ENCODE data around the gene CALCB.
"Not testable (repeated sequence)": the region's sequence is repeated elsewhere in the genome, so short reads cannot be mapped to it uniquely, and the experiment has no call there.

CALCB gene

DNA sequence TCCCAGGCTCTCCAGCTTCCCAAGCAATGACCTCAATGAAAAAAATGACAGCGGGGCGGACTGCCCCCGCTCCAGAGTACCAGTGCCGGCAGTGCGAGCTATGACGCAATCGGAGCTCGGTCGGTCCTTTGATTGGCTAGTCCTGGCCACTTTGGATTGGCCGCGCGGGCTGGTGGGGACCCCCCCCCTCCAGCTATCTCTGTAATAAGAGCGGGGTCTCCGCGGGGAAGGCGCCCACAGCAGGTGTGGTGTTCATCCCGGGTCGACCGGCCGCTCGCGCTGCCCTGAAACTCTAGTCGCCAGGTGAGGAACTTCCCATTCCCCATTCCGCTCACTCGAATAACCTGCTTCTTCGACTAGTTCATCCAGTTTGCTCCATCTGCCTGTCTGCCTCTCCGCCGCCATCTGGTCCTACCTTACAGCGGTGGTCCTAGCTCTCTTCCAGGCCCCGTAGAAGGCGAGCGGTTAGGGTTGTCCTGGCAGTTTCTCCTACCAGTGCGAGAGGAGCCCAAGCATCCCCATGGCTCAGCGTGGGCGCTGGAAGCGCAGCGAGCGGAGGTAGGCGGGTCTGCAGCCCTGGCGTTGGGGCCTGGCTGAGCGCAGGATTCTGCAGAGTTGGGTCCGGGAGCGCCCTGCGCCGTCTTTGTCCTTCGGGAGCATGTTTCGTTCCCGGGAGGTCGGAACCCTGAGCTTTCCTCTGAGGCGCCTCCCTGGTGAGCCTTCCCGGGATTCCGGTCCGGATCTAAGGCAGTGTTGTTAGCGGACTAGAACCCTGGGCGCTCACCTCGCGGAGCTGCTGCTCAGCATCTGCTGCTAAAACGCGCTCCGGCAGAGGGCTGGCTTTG lies at the start of gene CALCB:
TSS of gene CALCB (plus strand) at position 233 of the 845 bp plus-strand sequence. CDS start 1,126 bp downstream, outside the sequence.
- no peak for DNase-seq

DNA sequence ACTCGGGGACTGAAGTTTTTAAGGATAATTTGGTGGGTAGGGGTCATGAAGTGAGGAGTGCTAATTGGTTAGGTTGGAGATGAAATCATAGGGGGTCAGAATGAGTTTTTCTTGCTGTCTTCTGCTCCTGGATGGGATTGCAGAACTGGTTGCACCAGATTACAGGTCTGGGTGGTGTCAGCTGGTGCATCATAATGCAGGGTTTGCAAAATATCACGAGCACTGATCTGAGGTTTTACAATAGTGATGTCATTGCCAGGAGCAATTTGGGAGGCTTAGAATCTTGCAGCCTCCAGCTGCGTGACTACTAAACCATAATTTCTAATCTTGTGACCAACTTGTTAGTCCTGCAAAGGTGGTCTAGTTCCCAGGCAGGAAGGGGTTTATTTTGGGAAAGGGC lies 46.4 kb upstream of the CALCB start:
- DNase-seq, result no peak

GRCh38 chr11:15027956-15028355 lies 45.4 kb upstream of the CALCB start:
- DNase-seq, result no peak

DNA sequence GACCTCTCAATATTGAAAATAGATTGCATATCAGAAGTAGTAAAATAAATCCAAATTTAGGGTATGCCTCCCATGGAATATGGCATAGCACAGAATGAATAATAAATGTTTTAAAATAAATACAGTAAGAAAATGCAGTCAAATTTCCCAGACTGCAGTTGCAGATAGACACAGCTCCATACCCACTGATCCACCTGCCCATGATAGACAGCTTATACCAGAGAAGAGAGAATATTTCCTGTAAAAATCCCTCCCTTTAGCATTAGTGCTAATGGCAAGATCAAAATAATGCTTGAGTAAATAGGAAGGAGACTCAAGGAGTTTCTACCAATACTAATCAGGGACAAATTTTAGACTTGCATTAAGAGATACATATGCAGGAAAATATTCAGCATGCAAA lies 45.0 kb upstream of the CALCB start:
- no peak for DNase-seq

DNA sequence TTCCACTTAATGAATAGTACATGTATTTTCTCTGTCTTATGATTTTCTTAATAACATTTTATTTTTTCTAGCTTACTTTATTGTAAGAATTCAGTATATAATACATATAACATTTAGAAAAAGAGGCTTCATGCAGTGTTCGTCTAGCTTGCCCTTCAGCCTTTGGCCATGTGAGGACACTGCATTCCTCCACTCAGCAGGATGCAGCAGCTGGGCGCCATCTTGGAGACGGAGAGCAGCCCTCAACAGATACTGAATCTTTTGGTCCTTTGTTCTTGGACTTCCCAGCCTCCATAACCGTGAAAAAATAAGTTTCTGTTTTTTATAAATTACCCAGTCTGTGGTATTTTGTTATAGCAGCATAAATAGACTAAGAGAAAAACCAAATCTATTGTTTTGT lies 41.4 kb upstream of the CALCB start:
- not testable (repeated sequence) for DNase-seq

DNA sequence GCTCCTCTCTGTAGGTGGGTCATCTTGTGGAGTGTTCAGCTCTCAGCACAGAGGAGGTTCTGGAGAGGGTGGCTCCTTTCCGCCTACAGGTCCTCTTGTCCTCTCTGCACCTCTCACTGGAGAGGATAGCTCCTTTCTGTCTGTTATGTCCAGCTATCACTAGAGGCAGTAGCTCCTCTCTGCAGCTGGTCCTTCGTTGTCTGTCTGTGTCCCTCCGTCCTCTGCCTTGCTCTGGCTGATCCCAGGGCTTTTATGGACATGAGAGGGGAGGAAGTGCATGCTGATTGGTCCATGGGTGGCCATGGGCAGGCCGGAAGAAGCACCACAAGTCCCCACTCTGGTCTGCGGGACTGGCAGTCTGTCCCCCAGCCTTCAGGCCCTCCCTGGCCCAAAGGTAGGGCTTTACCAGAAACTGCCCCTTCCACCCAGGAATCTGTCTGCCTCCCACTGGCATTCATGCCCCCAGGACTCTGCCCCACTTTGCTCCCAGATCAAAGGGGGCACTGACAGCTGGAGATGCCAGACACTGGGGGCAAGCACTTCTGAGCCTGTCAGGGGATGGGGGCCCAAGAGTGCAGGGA lies 38.6 kb upstream of the CALCB start:
- no peak for DNase-seq

- no peak for DNase-seq
These were observed 38.1 kb upstream of the CALCB start for GRCh38 chr11:15035283-15035682.

- DNase-seq, result no peak
These were observed 34.4 kb upstream of the CALCB start for GRCh38 chr11:15038963-15039362.

GRCh38 chr11:15045209-15045608 lies 28.2 kb upstream of the CALCB start:
- no peak for DNase-seq

DNA sequence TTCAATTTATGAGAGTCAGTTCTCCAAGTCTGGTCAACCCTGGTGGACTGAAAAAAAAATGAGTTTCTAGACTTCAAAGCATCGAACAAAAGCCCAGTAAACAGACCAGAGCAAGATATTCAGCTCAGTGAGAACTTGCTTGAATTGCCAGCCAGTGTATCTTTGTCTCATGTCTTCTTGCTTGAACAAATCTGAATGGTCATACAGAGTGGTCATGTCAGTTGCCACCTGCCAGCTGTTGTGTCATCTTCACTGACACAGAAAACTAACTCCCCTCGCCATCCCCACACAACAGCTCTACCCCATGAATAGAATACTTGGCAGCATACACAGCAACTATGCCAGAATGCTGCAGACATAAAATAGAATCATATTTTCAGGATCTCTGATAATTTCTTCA lies 27.5 kb upstream of the CALCB start:
- DNase-seq, result no peak

DNA sequence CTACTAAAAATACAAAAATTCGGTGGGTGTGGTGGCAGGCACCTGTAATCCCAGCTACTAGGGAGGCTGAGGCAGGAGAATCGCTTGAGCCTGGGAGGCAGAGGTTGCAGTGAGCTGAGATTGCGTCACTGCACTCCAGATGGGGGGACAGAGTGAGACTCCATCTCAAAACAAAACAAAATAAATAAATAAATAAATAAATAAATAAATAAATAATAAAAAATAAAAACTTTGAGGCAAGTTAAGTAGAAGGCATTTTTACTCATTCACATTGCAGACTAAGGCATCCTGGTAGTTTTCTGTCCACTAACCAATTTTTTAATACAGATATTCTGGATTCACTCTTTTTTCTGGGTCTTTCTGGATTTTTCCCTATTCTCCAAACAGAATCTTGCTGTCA lies 26.7 kb upstream of the CALCB start:
- not testable (repeated sequence) for DNase-seq

DNA sequence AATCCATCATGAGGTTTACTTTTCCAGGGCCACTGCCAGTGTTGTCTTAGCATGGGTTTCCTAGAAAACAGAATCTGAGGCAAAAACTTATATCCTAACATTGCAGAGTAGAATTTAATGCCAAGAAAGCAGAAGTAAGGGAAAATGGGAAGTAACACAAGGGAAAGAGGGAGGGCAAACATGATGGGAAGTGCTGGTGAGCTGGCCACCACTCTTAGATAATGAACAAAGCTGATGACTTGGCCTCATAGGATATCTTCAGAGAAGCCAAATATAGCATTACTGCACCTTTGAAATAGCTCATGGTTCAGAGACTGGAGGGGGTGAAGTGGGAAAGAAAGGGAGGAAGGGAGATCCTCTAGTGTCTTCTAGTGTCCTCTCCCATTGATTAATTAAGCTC lies 24.8 kb upstream of the CALCB start:
- no peak for DNase-seq

DNA sequence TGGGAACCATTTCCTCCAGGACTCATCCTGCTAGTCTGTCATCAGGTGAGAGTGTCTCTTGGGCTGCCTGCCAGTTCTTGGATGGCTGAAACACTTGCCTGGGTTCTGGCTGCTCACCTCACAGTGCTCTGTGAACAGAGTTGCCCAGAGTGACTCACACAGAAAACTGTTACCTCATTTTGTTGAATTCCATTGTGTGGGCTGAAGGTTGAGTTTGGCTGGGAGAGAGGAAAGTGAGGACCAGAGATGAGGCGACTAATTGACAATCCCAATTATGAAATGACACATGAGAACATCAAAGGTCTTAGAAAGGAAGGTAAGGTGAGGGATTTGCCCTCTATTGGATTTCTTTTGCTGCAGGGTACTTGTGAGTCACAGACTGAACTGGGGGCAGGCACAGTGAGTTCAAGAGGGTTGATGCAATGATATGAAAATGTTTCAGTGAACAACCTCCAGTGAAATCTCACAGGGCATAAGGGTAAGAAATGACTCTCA lies 20.2 kb upstream of the CALCB start:
- no peak for DNase-seq

DNA sequence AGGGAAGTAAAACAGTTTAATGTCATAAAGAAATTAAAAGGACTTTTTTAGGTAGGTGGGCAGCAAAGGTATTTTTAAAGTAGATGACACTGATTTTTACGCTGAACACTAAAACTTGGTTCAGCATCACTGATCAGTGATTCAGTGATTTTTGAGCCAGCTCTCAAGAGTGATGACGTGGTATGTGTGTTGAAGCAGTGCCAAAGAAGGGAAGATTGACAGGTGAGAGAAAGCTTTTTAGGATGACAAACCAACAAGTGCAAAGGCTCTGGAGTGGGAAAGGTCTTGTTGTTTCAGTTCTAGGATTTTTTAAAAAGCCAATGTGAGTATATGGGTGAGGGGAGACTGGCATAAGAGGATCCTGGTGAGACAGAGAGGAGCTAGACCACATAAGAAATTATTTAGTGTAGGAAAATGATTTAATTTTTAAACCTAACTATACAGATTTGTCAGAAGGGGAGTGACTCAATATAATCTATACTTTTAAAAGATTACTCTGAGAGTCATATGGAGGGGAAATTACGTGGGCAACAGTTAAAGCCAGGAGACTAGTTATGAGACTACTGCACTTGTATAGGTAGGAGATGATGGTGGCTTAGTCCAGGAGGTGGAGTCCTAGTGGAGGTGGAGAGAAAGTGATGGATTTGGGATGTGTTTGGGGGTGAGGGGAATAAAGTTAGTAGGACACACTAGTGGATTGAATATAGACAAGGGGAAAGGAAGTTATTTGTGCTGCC lies 17.6 kb upstream of the CALCB start:
- no peak for DNase-seq

DNA sequence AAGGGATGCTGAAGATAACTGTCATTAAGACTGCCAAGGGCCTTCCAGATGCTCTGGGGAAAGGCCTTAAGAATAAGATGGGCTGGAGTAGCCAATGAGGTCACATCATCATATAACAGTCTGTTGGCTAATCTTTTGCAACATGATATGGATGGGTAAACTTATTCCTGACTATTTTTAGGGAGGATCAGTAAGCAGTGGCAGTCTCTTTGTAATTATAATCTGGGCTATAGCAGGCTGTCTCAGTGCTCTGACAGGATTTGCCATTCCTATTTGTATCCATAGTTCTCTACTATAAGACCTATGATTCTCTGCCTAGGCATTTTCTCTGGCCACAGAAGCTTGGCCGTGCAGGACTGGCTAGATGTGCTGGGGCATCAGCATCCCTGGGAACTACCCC lies 16.1 kb upstream of the CALCB start:
- no peak for DNase-seq

DNA sequence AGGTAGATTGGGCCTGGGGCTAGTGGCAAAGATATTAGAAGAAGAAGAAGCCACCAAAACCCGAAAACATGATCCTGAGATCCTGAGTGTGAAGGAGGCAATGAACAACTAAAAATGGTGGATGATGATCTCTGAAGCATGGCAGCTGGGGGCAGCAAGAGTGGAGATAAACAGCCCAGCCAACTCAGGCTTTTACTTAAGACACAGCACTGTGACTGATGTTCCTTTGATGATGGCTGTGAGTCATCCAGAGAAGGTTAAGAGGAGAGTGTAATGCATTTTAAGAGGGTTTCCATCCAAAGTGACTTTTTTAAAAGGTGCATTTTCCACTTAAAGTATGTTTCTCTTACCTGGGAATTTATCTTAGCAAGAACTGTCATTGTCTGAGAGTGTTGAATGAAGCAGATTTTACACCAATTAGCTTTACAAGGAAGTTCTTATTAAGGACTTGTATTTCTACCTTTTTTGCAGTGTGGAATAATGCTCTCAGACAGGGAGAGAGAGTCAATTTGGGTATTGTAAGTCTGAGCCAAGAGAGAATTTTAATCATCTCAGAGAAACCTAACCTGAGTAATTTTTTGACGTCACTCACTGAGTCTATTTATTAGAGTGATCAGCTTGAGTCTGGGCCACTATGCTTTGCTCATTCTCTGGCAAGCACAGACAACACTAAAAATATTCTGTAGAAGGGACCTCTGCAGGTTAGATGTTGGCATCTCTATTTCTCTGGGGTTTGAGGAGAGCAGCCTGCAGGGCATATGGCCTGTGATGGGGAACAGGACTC lies 14.1 kb upstream of the CALCB start:
- DNase-seq, result no peak

GRCh38 chr11:15062599-15062998 lies 10.8 kb upstream of the CALCB start:
- no peak for DNase-seq

- DNase-seq, result not testable (repeated sequence)
These were observed 3.6 kb upstream of the CALCB start for GRCh38 chr11:15069751-15070150.

- DNase-seq, result no peak
These were observed 1.7 kb upstream of the CALCB start for GRCh38 chr11:15071556-15072255.

GRCh38 chr11:15072551-15073143 lies 746 bp upstream of the CALCB start:
- no peak for DNase-seq

DNA sequence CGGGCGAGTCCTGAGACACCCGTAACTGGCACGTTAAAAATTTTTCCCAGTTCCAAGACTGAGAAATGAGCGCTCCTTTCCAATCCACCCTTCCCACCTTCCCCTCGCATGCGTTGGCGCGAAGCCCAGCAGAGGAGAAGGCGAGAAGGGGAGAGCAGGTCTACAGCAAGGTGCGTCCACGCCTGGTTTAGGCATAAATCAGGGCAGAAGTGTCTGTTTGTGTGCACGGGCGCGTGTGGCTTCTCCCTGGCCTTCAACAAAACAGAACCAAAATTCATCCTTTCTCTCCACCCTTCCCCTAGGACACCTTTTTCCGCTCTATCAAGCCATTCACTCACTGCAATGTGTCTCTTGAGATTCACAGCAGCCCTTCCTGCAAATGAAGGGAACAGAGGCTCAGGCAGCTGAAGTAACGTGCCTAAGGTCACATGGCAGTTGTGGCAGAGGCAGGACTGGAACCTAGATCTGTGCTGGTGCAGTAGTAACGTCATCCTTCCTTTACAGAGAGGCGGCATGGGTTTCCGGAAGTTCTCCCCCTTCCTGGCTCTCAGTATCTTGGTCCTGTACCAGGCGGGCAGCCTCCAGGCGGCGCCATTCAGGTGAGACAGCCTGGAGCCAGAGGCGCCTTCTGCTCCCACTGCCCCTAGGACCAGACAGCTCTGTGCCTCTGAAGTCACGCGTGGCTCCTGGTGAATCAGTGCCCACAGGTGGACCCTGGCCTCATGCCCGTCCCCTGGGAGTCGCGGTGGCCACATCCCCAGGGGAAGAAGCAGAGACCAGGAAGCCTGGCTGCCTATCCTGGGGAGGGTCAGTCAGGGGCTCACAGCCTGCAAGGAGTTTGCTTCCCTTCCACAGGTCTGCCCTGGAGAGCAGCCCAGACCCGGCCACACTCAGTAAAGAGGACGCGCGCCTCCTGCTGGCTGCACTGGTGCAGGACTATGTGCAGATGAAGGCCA lies 1.1 kb downstream of the CALCB start:
- DNase-seq, result peak; percentile 86
